ENCODE measurements around the gene SLC5A4.

SLC5A4 gene

GRCh38 chr22:32233091-32233490 lies 22.1 kb downstream of the SLC5A4 start:
- no peak overlapping the region for H3K4me3 ChIP-seq (ENCODE audit: low read depth, low read length)
- no peak for TF ChIP-seq CTCF (conservative IDR thresholded peaks at IDR 0.05; ENCODE audit: low read depth, low read length)
- DNase-seq (ENCODE audit: low read depth), result no peak

GRCh38 chr22:32232191-32232830 lies 22.8 kb downstream of the SLC5A4 start:
- H3K4me3 ChIP-seq (ENCODE audit: low read depth, low read length), result no peak overlapping the region
- DNase-seq (ENCODE audit: low read depth), result no peak

GRCh38 chr22:32226326-32227104 lies 28.6 kb downstream of the SLC5A4 start:
- DNase-seq (ENCODE audit: low read depth), result no peak
- no peak for TF ChIP-seq CTCF (conservative IDR thresholded peaks at IDR 0.05; ENCODE audit: low read depth, low read length)
- no peak overlapping the region for H3K4me3 ChIP-seq (ENCODE audit: low read depth, low read length)

More at GRCh38 chr22:32232191-32232830, 22.8 kb downstream of the SLC5A4 start:
- no peak for TF ChIP-seq CTCF (conservative IDR thresholded peaks at IDR 0.05; ENCODE audit: low read depth, low read length)

GRCh38 chr22:32222991-32223390 lies 32.2 kb downstream of the SLC5A4 start:
- no peak overlapping the region for H3K4me3 ChIP-seq (ENCODE audit: low read depth, low read length)
- TF ChIP-seq CTCF (conservative IDR thresholded peaks at IDR 0.05; ENCODE audit: low read depth, low read length), result no peak
- DNase-seq (ENCODE audit: low read depth), result no peak

GRCh38 chr22:32219026-32219425 lies 36.1 kb downstream of the SLC5A4 start:
- H3K4me3 ChIP-seq (ENCODE audit: low read depth, low read length), result no peak overlapping the region
- no peak for TF ChIP-seq CTCF (conservative IDR thresholded peaks at IDR 0.05; ENCODE audit: low read depth, low read length)
- no peak for DNase-seq (ENCODE audit: low read depth)

GRCh38 chr22:32218470-32218869 lies 36.7 kb downstream of the SLC5A4 start:
- DNase-seq (ENCODE audit: low read depth), result no peak
- TF ChIP-seq CTCF (conservative IDR thresholded peaks at IDR 0.05; ENCODE audit: low read depth, low read length), result no peak
- no peak overlapping the region for H3K4me3 ChIP-seq (ENCODE audit: low read depth, low read length)
